Ovary (tissue), 9 donors: ENCODE results near the gene HS6ST3. TPM values are rescaled to one million over a fixed set of nuclear protein-coding genes. Genes with fewer than 3 reads are reported as not detected.
"Not testable (repeated sequence)": the region's sequence is repeated elsewhere in the genome, so short reads cannot be mapped to it uniquely, and the experiment has no call there.

Source experiments
- DNase-seq, 5 donors: peaks; one replicate each; pipeline ENCODE4 v3.0.0-alpha.2; 2019 to 2020
- H3K27ac ChIP-seq, 2 donors: fragments of 200-600 bp; one replicate each; pipeline versions ENCODE4 v1.5.1 to v1.8.0; 2019 to 2022
- H3K27me3 ChIP-seq: fragments of 200-600 bp; one replicate; pipeline ENCODE4 v1.8.0; 2022
- H3K36me3 ChIP-seq: fragments of 200-600 bp; sonication (generic); one replicate; pipeline ENCODE4 v1.5.1; 2019
- H3K4me1 ChIP-seq: one replicate; pipeline ENCODE4 v1.8.1; 2013; ENCODE audit warnings: mild to moderate bottlenecking, moderate library complexity; ENCODE audit not compliant: insufficient read depth
- H3K4me3 ChIP-seq: fragments of 200-600 bp; sonication (generic); one replicate; pipeline ENCODE4 v1.5.1; 2017
- H3K9me3 ChIP-seq, 2 donors: fragments of 200-600 bp in 1 of 2; sonication (generic) in 1 of 2; one replicate each; pipeline versions ENCODE4 v1.5.1 to v1.8.1; 2013 to 2019; ENCODE audit warnings: mild to moderate bottlenecking in 1 of 2, moderate library complexity in 1 of 2
- CTCF ChIP-seq, 3 donors: fragments of 450-650 bp in 2 of 3; fragments of 200-600 bp in 1 of 3; IDR thresholded peaks; one replicate each; pipeline versions ENCODE4 v1.5.1 to v1.8.0; 2016 to 2022; ENCODE audit warnings: antibody characterized with exemption in 3 of 3, mild to moderate bottlenecking in 1 of 3
- EP300 ChIP-seq: sonication (generic); formaldehyde crosslinking; IDR thresholded peaks from one replicate; pipeline ENCODE4 v1.6.1; 2017; ENCODE audit warnings: antibody characterized with exemption
- POLR2A ChIP-seq: fragments of 450-650 bp; IDR thresholded peaks from one replicate; pipeline ENCODE4 v1.6.1; 2017; ENCODE audit warnings: antibody characterized with exemption, mild to moderate bottlenecking, moderate library complexity
- WGBS, 3 donors: extraction: QIAGEN DNeasy Blood & Tissue Kit in 1 of 3; methylation state at CpG; one replicate each; pipeline versions ENCODE4 v1.1.5 to v1.1.7; 2013 to 2017; 5-methylcytosine and 5-hydroxymethylcytosine counted together
- intact Hi-C, 4 donors: fragments of 100-400 bp; cut with DNase I; formaldehyde crosslinking; loops; one replicate each; pipeline versions ENCODE4 v1.11.0 to v1.15.1; 2022 to 2023
- polyA plus RNA-seq, 2 donors: library from polyadenylated mRNA; stranded (reverse); fragments of 200-250 nt in 1 of 2; fragments of 350-450 nt in 1 of 2; fragmentation: Illumina TruSeq in 1 of 2; extraction: RNeasy Lipid Tissue Mini Kit (QIAGEN cat#74804) in 1 of 2; gene quantifications; one replicate each; pipeline ENCODE4 v1.2.3, GENCODE V29; 2013 to 2014
- total RNA-seq, 7 donors: library from RNA; depleted of rRNA in 2 of 7; stranded (reverse); fragments of >200 nt in 2 of 7; fragmentation: NEBNext Ultra II Directional in 3 of 7; extraction: Animal tissue kit (Norgen Biotek cat#: 25700) in 3 of 7; gene quantifications; one replicate each; pipeline versions ENCODE4 v1.1.0 to v1.2.4, GENCODE V29; 2016 to 2023
- donor health status: DM: no; HTN: no; CAD: no; lungs with moderate emphysema.
- donor health status: DM: no; HTN: no; CAD: no.
- donor health status: Bipolar disorder and iron deficiency.
- donor health status: DM: yes; HTN: yes; CAD: no.
- donor health status: DM: no; HTN: no; CAD: no.
- donor health status: DM: yes; HTN: yes; CAD: no.

The HS6ST3 gene
- total and polyA plus RNA-seq, 9 donors, result 0.05 to 0.46 (median 0.19) TPM; not detected in 3

DNA sequence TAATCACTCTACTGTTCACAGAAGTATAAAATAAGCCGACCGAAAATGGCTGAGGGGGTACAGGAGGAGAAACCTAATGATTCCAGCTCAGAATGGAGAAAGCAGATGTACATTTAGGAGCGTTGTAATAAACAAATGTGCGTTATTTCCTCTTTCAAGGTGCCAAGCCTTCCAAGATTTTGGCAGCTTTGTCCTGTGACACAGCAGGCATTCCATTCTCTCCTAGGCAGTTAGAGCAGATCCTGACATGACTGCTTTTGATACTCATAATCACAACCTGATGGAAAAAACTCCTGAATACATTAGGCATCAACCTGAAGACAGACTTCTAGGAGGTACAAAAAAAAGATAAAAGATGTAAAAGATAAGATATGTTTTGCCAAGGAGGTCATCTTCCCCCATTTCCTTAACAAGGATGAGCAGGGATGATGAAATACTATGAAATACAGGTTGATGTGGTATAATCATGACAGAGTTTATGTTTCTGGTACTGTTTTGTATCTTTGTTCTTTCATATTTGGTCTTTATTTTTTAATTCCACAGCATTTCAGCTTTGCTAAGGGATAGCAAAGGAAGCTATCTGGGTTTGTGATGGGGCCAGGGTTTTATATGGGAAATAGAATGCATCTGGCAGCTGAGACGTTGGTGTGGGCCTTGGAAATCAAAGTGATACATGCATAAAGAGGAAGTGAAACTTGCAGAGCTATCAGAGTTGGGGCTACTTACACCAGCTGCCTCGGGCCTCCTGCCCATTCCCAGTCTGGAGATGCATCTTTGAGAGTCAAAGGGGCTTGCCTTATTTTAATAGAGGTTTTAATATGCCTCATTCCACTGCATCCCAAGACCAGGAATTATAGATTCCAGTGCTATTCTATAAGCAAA is 681.8 kb downstream of the HS6ST3 start:
- Histone ChIP-seq H3K36me3 (no peaks in the 10 kb centered on the region), H3K4me1 (no peaks in the 10 kb centered on the region), H3K27ac (no peak overlapping the region), H3K9me3 (no peaks in the 10 kb centered on the region), H3K4me3 (no peak overlapping the region), H3K27me3 (no peaks in the 10 kb centered on the region)
- TF ChIP-seq CTCF (IDR thresholded peaks at IDR 0.05) (no peak), EP300 (no peak), POLR2A (no peak)
- WGBS, 3 donors, result 47 to 65% (median 54%) methylated on average over 6 of the region's 6 CpGs
- intact Hi-C loops, result no loop called here
- DNase-seq, result no peak

DNA sequence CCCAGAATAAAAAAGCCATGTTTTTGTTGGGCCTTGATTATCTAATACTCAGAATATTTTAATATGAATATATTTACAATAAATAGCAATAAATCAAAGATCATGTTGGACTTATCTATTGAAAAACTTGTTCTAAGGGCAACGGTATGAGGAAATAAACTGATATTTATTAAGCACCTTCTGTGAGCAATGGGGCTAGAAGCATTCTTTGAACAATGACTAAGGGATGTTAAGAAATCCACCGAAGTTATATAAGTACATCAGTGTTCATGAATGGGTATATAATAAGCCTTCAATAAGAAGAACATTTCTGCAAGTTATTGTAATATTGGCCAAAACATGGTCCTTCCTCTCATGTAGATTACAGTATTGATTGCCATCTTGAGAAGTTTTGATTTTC is 682.5 kb downstream of the HS6ST3 start:
- no peak overlapping the region for H3K4me3 ChIP-seq
- WGBS, 3 donors, result 71 to 78% (median 74%) methylated on average over 2 of the region's 2 CpGs
- H3K4me1 ChIP-seq, result no peaks in the 10 kb centered on the region
- no peak overlapping the region for H3K27ac ChIP-seq
- intact Hi-C loops, result no loop called here
- H3K36me3 ChIP-seq, result no peaks in the 10 kb centered on the region
- no peaks in the 10 kb centered on the region for H3K9me3 ChIP-seq
- TF ChIP-seq POLR2A, result no peak
- no peak for TF ChIP-seq EP300
- no peak for TF ChIP-seq CTCF (IDR thresholded peaks at IDR 0.05)
- no peak for DNase-seq
- no peaks in the 10 kb centered on the region for H3K27me3 ChIP-seq

DNA sequence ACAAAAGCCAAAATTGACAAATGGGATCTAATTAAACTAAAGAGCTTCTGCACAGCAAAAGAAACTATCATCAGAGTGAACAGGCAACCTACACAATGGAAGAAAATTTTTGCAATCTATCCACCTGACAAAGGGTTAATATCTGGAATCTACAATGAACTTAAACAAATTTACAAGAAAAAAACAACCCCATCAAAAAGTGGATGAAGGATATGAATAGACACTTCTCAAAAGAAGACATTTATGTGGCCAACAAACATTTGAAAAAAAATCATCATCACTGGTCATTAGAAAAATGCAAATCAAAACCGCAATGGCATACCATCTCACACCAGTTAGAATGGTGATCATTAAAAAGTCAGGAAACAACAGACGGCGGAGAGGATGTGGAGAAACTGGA is 688.4 kb downstream of the HS6ST3 start:
- H3K36me3 ChIP-seq, H3K4me1 ChIP-seq, H3K27ac ChIP-seq, DNase-seq, intact Hi-C loops, H3K4me3 ChIP-seq, H3K9me3 ChIP-seq, H3K27me3 ChIP-seq: not testable (repeated sequence)
- WGBS, 3 donors, result 92 to 97% (median 95%) methylated on average over 3 of the region's 3 CpGs

GRCh38 chr13:96779691-96780090 is 689.8 kb downstream of the HS6ST3 start:
- Histone ChIP-seq H3K27ac (no peak overlapping the region), H3K9me3 (no peaks in the 10 kb centered on the region), H3K4me1 (no peaks in the 10 kb centered on the region), H3K4me3 (no peak overlapping the region), H3K36me3 (no peaks in the 10 kb centered on the region), H3K27me3 (no peaks in the 10 kb centered on the region)
- DNase-seq, result no peak
- intact Hi-C loops, result no loop called here
- TF ChIP-seq POLR2A (no peak), CTCF (IDR thresholded peaks at IDR 0.05) (no peak), EP300 (no peak)

- intact Hi-C loops, result no loop called here
- Histone ChIP-seq H3K4me1 (no peaks in the 10 kb centered on the region), H3K27ac (no peak overlapping the region), H3K9me3 (no peaks in the 10 kb centered on the region), H3K4me3 (no peak overlapping the region), H3K36me3 (no peaks in the 10 kb centered on the region), H3K27me3 (no peaks in the 10 kb centered on the region)
- 63 to 71% (median 68%) methylated on average over 3 of the region's 3 CpGs for WGBS, 3 donors
- no peak for DNase-seq
- no peak for TF ChIP-seq EP300
- TF ChIP-seq POLR2A, result no peak
- TF ChIP-seq CTCF (IDR thresholded peaks at IDR 0.05), result no peak
Measured at GRCh38 chr13:96780105-96780504, 690.2 kb downstream of the HS6ST3 start.
